Stimulated activated CD8-positive, alpha-beta memory T cell treated with anti-CD3 and anti-CD28 coated beads, Interleukin-4, amount 100 ng/mL, for 1 hour (primary cell): Measurements from ENCODE around the gene MAML3.

ENCODE experiments used
- DNase-seq, 2 donors: peaks; one replicate each; pipeline ENCODE4 v3.0.0-alpha.2; 2020; ENCODE audit warnings: low read depth in 2 of 2, low spot score in 1 of 2

The MAML3 gene

GRCh38 chr4:140047786-140048185, 106.2 kb downstream of the MAML3 start:
- no peak for DNase-seq

DNA sequence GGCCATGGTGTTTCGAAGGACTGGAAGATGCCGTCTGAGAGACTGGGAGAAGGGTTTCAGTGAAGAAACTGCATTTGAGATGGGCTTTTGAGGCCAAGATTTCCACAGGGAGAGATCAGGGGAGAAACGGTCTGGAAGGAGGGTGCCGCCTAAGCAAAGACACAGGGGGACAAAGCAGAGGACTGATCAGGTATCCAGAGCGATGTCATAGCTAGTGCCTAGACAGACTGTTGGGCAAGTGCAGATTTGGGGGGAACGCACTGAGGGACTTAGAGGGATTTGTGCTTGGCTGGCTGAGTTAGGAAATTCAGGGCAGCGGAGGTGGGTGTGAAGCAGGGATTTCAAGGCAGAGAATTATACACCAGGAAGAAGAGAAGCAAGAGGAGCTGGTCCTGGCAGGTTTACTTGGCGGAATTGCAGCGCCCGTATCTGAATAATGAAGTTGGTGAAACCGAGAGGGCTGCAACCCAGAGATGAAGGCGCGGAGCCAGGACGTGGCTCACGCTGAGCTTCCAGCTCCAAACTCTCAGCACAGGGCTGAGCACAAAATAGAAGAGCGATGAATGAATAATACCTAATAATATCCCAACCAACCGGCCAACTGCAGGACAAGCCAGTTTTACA, 106.9 kb downstream of the MAML3 start:
- DNase-seq = no peak

GRCh38 chr4:140046543-140046942, 107.4 kb downstream of the MAML3 start:
- no peak for DNase-seq

DNA sequence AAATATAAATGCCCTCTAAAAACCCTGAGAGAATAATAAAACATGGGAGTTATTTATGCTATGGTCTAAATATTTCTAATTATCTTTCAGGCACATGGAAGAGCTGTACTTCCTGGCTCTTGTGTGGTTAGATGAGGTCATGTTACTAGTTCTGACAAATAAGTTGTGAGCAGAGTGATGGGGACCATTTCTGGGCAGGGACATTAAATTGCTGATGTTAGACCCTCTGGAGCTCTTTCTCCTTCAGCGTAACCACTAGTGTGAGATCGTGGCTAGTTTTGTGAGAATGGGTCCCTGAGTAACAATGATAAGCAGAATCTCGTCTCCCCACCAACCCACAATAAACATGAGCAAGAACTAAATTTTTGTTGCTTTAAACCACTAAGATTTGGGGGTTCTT, 108.0 kb downstream of the MAML3 start:
- no peak for DNase-seq

- DNase-seq = no peak
Measured at GRCh38 chr4:140044337-140044902, 109.6 kb downstream of the MAML3 start.

DNA sequence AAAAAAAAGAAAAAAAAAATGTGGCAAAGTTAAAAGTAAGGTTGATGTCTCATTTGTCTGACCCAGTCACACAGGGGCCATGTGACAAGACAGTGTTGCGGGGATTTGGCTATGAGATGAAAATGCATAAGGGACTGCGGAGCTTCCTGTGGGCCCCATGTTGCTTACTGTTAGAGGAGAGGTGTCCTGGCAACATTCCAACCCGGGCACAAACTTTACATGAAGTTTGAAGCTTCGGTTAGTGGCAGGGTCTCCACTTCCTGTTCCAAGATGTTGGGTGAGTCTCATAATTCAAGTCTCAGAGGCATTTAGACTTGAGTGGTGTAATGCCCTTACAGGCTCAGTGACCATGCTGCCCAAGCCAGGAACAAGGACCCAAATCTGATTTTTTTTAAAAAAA, 111.3 kb downstream of the MAML3 start:
- DNase-seq = no peak

DNA sequence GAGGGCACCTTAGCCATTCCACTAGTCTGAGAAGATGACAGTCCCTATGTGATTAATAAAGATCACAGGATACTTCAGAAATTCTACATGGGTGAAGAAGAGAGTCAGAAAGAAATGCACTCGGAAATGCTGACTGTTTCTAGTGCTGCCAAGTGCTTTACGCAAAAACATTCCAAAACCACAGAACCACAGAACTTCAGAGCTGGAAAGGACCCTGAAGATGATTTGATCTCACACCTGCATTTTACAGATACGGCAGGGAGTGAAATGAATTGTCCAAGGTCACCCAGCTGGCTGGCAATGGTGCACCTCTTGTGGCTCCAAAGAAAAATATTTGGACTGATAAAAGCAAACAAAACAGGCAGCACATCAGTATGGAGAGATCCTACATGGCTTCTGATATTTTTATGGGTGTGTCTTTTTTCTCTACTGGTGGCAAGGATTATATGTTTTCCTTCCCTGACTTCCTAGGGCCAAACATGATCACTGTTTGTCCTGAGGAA, 115.9 kb downstream of the MAML3 start:
- DNase-seq = no peak

GRCh38 chr4:140037353-140038030, 116.5 kb downstream of the MAML3 start:
- DNase-seq = no peak

DNA sequence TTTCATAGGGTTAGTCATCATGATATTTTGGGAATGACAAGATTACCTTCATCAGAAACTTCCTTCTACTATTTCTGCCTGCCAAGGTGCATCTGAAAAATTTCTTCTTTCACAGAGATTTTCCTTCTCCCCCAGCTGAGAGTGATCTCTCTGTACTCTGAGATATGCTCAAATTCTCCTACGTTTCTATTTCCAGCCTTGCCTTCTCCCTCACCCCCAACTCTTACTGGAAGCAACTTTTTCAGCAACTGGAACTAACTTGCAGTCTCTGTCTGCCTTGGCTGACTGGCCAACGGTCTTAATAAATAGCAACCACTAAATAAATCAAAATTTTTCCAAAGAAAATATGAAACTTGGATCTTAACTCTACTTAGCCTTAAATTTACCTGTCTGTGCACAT, 122.3 kb downstream of the MAML3 start:
- DNase-seq = no peak

GRCh38 chr4:140031061-140031460, 122.9 kb downstream of the MAML3 start:
- no peak for DNase-seq

- no peak for DNase-seq
Measured at GRCh38 chr4:140028676-140029517, 125.1 kb downstream of the MAML3 start.

DNA sequence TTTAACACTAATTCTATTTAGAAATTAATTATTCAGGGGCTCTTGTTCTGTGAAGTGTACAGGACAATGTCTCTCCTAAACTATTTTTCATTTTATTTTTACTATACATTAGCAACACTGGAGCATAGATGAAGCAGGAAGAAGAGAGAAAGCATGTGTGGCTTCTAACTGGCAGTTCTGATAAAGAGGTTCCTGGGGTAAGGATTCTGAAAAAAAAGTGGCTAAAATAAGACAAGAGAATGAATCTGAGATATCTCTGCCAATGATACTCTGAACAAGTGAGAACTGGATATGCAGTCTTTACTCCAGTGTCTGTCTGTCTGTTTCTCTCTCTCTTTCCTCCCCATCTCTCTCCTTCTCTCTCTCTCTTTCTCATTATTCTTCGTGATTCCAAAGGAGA, 125.9 kb downstream of the MAML3 start:
- no peak for DNase-seq

GRCh38 chr4:140027101-140027500, 126.9 kb downstream of the MAML3 start:
- no peak for DNase-seq

DNA sequence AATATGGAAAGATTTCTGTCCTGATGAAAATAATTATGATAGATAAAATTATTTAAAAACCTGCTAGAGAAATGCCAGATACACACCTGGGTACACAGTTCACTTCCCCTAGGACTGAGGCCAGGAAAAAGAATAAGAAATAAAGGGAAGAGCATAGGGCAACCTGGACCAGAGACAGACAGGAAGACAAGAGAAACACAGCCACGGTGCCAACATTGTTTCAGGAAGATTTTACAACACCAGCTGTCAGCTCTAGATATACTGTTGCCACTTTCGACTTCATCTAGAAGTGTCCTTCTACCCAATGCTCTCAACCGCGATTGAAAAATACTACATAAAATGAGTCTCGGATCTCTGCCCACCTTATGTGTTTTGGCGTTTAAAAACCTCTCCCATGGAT, 128.5 kb downstream of the MAML3 start:
- no peak for DNase-seq

DNA sequence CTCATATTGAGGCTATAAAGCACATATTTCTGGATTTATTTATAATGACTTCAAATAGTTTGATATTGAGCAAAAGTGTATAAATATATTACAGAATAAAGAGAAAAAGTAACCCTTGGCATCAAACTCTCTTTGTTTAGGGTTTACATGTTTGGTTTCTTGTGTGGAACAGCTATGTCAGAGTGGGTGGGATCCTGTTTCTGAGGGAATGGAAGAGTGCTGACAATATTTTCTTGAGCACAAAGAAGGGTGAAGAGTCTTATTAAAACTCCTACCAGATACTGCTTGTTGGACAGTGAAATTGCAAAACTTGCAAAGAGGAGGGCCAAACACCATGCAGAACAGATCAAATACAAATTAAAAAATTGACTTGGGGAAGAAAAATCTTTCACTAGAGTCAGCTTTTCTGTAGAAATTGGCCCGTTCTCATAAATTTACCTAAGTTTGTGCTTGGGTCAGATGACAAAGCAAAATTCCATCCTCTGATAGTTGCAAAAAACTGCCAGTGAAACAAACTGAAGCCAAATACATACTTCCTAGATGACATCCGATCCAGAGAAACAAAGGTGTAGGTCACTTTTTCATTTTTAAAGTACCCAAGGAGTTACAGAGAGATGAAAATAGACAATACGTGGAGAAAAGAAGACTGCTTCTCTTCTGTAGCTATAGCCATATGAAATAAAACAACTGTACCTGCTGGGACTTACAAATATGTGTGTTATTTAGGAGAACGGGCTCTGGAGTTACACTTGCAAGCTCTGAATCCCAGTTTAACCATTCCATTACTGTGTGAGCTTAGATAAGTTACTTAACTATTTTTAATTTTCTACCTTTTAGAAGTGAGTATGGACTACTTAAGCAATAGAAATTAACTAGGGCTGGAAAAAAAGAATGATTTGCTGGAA, 133.3 kb downstream of the MAML3 start:
- DNase-seq = no peak

- DNase-seq = no peak
Measured at GRCh38 chr4:140019619-140020347, 134.2 kb downstream of the MAML3 start.

- DNase-seq = no peak
Measured at GRCh38 chr4:140018931-140019618, 134.9 kb downstream of the MAML3 start.

GRCh38 chr4:140014284-140014683, 139.7 kb downstream of the MAML3 start:
- no peak for DNase-seq
